GM21515 (cell line): ENCODE data around the gene PPP1R37.
"Not testable (repeated sequence)": the region's sequence is repeated elsewhere in the genome, so short reads cannot be mapped to it uniquely, and the experiment has no call there.

ENCODE experiments used
- ATAC-seq: cut with Tn5 transposase; IDR thresholded peaks from one replicate; pipeline ENCODE4 v1.9.1; 2021; ENCODE audit not compliant: unreplicated experiment

PPP1R37 gene

DNA sequence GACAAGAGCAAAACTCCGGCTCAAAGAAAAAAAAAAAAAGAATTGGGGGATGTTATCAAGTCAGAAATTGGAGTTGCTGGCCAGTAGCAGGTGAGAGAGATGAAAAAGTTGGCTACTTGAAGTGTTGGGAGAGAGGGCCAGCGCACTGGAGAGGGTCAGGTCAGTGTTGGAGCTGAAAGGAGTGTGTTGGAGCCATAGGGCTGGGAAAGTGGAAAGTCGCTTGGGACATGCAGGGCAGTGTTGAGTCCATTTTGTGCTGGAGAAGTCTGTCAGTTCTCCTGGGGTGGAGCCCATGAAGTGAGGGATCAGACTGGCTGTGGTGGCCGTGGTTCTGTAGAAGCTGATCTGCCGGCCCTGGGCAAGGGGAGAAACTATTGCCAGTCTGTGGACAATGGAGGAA is 1.7 kb downstream of the PPP1R37 start:
- ATAC-seq: no peak

DNA sequence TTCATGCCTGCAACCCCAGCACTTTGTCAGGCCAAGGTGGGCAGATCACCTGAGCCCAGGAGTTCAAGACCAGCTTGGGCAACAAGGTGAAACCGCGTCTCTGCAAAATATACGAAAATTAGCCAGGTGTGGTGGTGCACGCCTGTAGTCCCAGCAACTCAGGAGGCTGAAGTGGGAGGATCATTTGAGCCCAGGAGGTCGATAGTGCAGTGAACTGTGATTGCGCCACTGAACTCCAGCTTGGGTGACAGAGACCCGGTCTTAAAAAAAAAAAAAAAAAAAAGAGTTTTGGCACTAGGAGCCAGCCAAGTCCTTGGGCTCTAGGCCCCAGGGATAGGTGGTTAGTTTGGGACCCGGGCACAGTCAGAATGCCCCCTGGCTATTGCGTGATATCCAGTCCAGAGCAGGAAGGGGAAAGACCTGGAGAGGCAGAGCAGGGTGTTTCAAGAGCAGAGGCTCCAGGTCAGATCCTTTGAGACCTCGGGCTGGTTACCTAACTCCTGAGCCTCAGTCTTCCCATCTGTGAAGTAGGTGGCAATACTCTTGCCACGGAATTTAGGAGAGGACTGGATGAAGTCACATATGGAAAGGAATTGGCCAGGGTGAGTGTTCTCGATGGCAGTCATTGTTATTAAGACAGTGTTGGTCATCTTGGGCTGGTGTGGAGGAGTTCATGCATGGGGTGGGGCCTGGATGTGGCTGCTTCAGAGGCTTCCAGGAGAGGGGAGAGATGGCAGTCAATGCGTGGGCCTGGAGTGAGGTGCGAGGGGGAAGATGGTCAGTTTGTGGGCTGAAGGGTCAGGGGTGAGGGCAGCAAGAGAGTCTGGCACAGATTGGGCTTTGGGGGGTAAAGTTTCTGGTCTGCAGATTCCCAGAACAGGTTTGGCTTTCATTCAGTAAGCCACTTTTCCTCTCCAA is 2.8 kb downstream of the PPP1R37 start:
- ATAC-seq: no peak

DNA sequence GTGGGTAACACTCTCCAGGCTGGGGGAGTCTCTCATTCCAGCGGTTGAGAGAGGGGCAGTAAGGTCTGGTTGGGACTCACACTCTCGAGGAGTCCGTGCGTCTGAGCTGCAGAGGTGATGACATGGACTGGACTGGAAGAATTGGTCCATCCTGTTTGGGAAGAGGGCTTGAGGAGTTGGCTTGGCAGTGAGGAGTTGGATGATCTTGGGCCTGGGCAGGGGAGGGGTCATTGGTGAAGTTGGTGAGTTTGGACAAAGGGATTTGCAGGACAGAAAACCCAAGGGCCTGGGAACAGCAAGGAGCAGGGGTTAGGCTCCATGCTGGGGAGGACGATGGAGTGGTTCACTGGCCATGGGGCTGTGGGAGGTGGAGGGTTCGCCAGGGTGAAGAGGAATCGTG is 3.7 kb downstream of the PPP1R37 start:
- ATAC-seq: no peak

DNA sequence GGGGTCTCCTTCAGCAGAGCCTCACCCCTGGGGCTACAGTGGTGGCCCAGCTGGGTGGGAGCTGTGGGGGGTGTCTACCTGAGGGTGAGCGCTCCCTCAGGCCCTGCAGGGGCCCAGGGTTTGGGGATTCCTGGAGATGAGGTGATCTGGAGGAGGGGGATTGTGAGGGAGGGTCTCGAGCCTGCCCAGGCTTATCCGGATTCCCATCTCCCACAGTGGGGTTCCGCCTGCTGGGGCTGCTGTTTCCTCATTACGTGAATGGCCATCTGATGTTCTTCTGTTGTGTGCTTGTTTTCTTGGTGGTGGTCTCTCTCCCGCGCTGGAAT is 4.4 kb downstream of the PPP1R37 start:
- ATAC-seq: no peak

DNA sequence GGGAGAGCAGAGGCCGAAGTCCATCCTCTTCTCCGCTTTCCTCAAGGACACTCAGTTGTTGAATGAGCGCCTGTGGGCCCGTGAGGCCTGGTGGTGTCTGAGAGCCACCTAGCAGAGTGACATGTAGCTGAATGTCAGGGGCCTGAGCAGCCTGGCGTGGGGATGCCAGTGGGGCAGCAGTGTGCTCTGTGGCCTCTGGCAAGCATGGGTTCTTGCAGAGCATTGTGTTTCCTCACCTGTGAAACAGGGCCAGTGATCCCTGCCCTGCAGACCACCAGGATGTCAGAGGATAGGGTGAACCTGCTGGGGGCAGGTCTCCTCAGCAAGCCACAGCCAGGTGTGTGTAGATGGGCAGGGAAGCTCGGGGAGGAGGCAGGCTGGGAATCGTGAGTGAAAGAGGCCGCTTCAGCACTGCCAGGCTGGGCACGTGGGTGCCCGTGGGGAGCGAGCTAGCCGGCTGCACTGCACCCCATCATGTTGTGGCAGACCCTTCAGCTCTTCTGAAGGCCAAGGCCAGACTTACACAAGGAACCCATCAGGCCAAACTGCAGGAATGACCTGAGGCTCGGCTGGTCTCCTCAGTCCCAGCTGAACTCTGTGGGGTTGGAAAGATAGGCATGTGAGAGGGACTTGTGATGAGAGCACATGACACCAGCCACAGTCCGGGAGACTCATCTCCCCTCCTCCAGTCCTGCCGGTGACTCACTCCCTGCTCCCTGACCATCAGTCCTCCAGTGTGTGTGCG is 5.0 kb downstream of the PPP1R37 start:
- no peak for ATAC-seq

DNA sequence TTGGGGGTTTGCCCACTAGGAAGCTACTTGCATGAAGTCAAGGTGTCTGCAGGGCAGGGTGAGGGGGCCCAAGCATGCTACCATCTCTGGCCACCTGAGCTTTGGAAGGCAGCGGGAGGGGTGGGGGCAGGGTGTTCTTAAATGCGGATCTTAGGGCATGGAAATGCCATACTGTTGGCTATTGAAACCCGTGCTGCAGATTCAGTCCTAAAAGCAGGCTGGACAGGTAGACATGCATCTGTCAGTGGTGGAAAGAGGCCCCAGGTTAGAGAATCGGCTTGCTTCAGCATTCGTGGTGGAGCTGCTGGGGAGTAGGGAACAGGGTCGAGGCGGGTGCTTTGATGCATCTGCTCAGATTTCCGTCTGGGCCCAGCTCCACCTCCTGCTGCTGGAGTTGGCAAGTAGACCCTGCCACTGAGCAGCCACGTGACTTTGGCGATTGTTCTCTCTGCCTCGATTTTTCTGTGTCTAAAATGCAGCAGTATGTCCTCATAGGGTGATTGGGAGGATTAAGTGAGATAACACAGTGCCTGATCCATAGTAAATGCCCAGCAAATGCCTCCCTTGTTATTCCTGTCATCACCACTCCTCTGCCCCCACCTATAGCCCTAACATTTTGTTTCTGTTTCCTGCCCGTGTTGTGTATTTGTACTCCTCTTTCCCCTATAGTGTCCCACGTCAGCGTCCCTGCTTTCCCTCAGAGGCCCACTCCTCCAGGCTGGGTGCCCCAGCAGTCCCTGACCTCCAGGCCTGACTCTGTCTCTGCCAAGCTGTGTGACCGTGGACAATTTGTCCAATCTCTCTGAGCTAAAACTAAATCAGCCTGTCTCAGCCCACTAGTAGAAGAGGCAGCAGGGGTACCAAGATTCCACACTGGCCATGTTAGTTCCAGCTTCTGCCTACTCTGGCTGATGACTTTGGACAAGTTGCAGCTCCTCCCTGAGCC is 5.8 kb downstream of the PPP1R37 start:
- no peak for ATAC-seq

DNA sequence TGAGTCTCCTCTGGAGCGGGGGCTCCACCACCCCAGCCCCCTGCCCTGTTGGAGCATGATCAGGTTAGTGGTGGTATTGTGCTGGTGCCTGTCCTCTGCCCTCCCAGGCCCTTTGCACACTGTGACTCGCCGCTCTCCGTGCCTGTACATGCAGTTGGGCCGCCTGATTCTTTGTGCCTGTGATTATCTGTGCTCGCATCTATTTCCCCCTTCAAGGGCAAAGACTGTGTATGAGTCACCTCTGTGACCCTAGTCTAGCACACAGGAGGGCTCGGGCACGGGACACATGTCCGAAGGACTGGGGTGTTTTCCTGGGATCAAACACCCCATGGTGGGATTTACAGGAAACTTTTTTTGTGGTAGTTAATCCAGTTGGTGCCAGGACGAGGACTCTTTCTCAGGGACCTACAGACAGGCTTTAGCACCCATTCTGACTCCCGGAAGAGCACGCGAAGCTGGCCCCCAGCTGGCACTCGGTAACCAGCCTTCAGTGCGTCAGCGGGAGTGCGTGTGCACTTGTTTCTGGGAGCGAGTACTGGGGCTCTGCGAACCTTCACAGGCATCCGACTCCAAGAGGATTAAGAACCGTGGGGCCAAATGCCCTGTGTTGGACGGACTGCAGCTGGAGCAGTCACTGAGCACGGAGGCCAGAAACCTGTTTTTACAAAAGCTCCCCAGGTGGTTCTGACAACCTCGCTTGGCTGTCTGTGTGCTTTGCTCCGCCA is 6.7 kb downstream of the PPP1R37 start:
- no peak for ATAC-seq

DNA sequence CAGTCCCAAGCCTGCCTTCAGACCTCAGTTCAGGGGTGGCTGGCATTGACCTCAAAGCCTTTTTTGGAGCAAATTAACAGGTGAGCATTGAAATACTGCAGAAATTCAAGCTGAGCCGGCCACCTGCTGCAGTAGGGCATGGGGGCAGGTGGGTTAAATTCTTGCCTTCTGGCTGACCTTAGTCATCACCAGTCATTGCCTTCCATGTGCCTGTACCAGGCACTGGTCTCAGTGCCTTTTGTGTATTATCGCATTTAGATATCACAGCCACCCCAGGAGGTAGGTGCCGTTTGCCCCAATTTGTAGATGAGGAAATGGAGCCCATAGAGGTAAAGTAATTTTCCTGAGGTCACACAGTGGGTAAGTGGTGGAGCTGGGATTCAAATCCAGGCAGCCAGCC is 7.2 kb downstream of the PPP1R37 start:
- ATAC-seq: no peak

DNA sequence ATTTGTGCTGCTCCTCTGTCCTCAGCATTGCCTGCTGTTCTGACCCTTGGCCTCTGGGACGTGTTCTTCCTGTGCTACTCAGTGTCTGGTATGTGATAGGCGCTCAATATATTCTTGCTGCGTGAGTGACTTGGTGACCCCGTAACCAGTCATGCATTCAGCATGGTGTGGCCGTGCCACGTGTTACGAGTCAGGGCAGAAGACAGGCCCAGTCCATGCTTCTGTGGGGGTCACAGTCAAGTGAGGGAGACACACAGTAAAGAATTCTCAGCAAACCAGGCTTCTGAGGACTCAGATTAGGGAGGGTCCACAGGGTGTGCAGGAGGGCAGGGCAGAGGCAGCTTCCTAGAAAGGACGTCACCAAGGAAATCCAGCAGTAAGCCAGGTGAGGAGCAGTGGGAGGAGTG is 7.9 kb downstream of the PPP1R37 start:
- no peak for ATAC-seq

DNA sequence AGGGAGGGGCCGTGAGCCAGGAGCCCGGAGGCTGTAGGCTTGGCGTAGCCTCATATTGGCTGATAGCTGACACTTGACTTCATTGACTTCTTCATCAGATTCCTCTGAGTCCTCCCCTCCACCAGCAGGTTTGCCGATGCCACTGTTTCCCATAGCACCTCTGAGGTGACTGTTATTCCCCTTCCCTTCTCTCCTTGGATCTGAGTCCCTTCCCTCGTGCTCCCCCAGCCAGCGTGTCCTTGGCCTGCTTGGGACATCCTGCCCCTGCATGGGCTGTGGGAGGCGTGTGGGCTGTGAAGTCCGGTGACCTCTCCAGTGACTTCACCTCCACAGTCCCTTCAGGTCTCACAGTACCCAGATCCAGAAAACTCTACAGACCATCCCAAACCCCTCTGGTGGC is 8.8 kb downstream of the PPP1R37 start:
- no peak for ATAC-seq

DNA sequence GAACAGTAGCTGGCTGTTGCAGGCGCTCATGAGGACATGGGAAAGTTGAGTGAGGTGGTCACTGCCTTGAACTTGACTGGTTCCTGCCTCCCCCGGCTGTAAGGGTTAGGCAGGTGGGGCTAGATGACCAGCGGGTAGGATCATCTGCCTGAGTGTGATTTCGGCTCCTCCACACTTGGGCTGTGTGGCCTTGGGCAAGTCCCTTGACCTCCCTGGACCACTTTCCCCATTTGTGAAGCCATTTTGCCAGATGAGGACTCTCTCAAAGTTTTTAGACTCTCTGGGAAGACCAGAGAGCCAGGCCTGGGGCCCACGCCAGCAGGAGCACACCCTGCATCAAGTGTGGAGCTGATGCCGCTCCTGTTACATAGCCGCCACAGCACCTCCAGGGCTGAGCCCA is 9.5 kb downstream of the PPP1R37 start:
- no peak for ATAC-seq

DNA sequence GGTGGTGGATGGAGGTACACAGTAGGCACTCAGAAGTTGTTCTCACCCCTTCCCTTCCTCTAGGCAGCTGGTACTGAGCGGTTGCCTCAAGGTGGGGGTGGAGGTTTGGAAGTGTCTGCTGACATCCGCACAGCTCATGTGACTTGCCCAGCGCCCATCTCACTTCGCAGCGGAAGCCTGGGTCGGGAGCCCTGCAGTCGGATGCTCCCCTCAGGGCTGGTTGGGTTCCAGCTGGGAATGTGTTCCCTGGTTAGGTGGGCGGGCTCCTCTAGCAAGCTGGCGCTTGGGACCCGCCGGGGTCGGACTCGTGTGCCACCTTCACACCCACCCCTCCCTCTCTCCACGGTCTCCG is 10.2 kb downstream of the PPP1R37 start:
- ATAC-seq: no peak

DNA sequence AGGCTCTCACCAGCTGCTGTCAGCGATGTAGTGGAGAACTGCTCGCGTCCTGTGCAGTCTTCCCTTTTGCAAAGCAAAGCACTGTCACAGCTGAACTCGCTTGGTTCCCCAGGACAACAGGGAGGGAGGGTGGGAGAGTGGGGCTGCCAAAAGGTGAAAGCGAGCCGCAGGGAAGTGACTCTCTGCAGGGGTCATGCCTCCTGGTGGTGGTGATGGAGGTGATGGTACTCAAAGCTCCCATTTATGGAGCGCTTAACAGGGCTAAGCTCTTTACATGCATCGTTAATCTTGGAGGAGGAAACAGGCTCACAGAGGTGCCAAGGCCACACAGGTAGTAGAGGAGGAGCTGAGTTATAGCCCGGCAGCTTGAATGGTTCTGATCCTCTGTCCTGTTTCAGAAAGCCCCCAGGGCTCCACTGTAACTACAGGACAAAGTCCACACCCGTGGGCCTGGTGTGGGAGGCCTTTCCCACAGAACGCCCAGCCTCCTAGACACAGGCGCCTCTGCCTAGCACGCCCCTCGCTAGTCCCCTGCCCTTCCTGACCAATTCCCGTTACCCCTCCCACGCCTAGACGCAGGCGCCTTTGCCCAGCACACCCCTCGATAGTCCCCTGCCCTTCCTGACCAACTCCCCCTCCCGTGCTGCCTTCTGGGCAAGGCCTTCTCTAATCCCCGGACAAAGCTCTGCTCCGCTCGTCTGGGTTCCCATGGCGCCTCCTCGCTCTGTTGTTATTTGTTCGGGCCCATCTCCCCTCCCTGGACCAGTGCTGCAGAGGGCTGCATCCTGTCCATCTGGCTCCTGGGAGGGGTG is 10.7 kb downstream of the PPP1R37 start:
- ATAC-seq: no peak

DNA sequence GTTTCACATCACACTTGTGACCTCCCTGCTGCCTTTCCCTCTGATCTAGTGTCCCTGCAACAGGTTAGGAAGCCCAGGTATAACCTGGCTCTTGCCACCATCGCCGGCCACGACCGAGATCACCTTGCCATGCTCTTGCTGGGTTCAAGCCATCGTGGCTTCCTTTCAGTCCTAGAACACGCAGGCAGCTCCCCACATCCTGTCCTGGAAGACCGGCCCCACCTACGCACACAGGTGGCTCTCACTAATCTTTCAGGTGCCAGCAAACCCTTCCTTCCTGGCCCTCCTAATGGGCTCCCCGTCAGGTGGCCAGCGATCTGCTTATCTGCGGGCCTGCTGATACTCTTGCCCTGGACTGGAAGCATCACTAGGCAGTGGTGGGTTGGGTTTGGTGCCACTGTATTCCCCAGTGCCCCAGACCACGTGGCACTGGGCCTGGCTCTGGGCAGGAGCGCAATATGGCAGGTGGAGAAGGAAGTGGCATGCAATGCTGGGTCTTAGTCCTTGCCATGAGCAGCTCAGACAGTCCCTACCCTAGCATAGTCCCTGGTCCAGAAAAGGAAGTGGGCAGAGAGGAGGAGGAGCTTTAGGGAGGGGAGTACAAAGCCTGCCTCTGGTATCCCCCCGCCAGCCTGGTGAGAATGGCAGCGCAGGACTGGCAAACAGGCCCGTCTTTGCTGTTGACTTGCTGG is 11.8 kb downstream of the PPP1R37 start:
- ATAC-seq: no peak

DNA sequence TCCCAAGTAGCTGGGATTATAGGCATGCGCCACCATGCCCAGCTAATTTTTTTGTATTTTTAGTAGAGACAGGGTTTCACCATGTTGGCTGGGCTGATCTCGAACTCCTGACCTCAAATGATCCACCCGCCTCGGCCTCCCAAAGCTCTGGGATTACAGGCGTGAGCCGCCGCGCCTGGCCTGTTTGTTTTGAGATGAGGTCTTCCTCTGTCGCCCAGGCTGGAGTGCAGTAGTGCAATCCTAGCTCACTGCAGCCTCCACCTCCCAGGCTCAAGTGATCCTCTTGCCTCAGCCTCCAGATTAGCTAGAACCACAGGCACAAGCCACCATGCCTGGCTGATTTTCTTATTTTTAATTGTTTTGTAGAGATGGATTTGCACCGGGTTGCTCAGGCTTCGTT is 13.4 kb downstream of the PPP1R37 start:
- ATAC-seq: not testable (repeated sequence)

DNA sequence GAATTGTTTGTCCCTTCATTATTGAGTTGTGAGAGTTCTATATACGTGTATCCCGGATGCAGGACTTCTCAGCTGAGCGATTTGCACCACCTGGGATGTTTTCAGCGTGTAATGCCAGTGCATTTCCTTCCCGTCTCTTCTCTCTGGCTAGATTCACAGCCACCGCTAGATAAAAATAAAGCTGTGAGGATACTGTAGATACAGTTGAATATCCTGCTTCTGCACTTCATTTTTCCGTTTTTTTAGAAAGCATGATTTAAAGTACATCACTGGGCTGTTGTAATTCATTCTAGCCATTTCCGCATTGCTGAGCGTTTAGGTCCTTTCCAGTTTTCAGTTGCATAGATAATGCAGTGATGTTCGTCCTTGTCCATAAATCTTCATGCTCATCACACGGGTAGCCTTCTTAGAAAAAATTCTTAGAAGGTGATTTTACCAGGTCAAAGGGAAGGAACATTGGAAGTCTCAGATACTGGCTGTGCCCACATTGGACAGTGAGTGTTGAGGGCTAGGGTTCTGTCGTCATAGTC is 14.7 kb downstream of the PPP1R37 start:
- ATAC-seq: no peak

DNA sequence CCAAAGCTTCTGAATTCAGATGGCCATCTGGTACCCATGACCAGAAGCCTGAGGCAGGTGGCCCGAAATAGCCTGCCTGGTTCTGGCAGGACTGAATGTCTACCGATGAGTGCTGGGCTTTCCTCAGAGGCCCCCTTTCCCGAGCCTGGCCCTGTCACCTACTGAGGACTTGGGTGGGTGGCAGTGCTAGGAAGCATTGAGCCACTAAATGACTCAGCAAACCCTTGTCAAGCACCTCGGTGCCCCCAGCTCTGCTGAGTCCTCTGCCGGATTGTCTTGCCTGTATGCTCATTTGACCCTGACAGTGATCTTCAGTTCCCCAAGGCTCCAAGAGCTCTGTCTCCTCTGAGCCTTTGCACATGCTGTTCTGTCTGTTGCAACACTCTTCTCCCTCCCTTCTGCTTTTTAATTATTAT is 17.9 kb downstream of the PPP1R37 start:
- ATAC-seq: no peak

DNA sequence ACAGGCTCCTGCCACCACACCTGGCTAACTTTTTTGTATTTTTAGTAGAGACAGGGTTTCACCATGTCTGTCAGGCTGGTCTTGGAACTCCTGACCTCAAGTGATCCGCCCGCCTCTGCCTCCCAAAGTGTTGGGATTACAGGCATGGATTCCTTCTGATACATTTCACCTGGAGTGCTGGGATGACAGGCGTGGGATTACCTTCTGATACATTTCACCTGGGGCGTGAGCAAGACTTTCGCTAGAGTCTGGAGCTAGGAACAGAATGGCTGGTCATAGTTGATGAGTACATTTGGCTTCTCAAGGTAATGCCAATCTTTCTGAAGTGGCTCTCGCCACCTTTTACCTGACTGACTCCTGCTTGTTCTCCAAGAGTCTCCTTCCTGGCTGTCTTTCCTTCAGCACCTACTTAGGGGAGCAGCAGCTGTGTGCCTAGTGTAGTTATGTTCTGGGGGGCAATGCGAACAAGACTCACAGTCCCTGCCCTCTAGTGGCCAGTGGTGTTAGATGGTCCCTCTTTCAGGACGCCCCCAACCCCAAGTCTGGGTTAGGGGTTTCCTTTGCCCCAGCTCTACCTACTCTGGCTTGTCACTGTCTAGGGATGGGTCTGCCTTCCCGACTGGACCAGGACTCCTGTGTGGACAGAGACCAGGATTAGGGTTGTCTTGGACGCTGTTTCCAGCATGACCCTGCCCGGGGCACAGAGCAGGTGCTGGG is 19.3 kb downstream of the PPP1R37 start:
- no peak for ATAC-seq
